GM19023 (cell line): ENCODE data around the gene RIMKLB.
"Not testable (repeated sequence)": the region's sequence is repeated elsewhere in the genome, so short reads cannot be mapped to it uniquely, and the experiment has no call there.

ENCODE experiments used
- ATAC-seq: cut with Tn5 transposase; IDR thresholded peaks from one replicate; pipeline ENCODE4 v1.9.1; 2021; ENCODE audit warnings: mild to moderate bottlenecking, moderate library complexity; ENCODE audit not compliant: unreplicated experiment

RIMKLB gene

DNA sequence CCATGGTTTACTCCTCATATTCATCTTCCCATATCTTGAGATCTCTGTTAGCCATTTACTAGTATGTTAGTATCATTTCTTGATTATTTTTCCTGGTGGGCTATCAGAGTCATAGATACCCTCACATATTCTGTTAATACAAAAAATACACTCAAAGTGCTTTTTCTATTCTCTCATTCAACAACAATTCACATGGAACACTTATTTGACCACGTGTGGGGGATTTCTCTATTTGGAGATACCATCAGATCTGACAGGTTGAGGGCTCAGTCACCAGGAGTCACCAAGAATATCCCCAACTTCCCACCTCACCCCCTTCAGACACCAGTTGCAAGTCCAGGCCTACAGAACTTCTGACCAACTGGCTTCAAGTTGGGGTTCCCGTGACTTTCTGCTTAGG is 72.7 kb downstream of the RIMKLB start:
- no peak for ATAC-seq

GRCh38 chr12:8771072-8771471 is 73.3 kb downstream of the RIMKLB start:
- ATAC-seq = no peak

DNA sequence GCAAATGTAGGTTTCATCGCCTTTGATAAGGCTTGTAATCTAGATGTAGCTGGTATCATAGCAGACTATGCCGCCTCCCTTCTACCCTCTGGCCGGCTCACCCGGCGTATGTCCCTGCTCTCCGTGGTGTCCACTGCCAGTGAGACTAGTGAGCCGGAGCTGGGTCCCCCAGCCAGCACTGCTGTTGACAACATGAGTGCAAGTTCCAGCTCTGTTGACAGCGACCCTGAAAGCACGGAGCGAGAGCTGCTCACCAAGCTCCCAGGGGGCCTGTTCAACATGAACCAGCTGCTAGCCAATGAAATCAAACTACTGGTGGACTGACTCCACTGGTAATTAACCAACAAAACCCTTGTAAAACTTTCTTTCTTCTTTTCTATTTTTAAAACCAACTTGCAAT is 75.7 kb downstream of the RIMKLB start:
- ATAC-seq = no peak

DNA sequence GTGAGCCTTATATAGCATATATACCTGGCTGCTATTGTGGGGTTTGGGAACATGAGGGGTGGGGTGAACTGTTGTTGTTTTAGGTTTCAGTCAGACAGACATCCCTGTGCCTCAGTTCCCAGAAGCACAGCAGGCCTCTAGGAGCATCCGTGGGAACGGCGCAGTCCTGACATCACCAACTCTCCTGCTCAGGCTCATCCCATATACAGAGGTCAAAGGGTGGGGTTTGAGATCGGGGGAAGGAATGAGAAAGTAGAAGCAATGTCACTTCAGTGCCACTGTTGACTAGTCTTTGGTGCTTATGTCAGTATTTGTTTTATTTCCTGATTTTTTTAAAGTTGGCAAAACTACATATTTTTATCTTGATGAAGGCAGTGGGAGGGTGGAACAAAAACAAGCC is 81.5 kb downstream of the RIMKLB start:
- ATAC-seq = no peak

GRCh38 chr12:8779862-8780261 is 82.1 kb downstream of the RIMKLB start:
- no peak for ATAC-seq

GRCh38 chr12:8780389-8780788 is 82.6 kb downstream of the RIMKLB start:
- ATAC-seq = no peak

- ATAC-seq = no peak
Observed at GRCh38 chr12:8781381-8782127, 83.8 kb downstream of the RIMKLB start.

DNA sequence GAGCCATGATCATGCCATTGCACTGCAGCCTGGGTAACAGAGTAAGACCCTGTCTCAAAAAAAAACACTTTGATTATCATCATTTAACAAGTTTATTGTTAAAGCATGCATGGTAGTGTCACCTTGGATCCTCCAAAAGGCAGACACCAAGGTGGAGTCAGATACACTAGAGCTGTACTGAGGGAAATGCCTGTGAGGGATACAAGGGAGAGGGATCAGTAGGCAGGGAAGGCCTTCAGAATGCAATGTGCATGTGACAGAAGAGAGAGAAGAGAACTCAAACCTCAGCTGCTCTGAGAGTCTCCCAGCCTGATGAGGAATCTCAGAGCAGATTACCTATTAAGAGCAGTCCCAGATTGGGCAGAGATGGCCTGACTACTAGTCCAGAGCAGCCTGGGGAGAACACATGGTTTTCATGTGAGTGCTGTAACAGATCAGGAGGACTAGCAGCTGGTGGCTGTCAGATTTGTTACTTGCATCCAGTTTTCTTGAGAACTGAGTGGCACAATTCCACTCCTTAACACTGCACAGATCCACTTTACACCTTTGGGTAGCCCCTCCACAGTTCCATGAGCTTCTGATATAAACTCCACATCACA is 86.6 kb downstream of the RIMKLB start:
- no peak for ATAC-seq

- no peak for ATAC-seq
Observed at GRCh38 chr12:8785499-8785898, 87.7 kb downstream of the RIMKLB start.

DNA sequence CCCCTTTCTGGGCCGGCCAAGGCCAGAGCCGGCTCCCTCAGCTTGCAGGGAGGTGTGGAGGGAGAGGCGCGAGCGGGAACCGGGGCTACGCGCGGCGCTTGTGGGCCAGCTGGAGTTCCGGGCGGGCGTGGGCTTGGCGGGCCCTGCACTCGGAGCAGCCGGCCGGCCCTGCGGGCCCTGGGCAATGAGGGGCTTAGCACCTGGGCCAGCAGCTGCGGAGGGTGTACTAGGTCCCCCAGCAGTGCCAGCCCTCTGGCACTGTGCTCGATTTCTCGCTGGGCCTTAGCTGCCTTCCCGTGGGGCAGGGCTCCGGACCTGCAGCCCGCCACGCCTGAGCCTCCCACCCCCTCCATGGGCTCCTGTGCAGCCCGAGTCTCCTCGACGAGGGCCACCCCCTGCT is 89.4 kb downstream of the RIMKLB start:
- not testable (repeated sequence) for ATAC-seq

DNA sequence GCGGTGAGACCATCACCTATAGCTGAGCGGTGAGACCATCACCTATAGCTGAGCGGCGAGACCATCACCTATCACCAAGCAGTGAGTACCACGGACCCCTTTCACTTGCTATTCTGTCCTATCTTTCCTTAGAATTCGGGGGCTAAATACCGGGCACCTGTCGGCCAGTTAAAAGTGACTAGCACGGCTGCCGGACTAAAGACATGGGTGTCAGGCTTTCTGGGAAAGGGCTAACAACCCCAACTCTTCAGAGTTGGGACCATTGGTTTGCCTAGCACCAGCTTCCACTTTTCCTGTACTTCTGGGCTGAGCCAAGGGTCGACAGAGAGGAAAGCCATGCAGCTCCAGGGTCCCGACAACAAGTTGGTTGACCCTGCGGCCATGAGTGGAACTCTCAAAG is 90.9 kb downstream of the RIMKLB start:
- not testable (repeated sequence) for ATAC-seq

DNA sequence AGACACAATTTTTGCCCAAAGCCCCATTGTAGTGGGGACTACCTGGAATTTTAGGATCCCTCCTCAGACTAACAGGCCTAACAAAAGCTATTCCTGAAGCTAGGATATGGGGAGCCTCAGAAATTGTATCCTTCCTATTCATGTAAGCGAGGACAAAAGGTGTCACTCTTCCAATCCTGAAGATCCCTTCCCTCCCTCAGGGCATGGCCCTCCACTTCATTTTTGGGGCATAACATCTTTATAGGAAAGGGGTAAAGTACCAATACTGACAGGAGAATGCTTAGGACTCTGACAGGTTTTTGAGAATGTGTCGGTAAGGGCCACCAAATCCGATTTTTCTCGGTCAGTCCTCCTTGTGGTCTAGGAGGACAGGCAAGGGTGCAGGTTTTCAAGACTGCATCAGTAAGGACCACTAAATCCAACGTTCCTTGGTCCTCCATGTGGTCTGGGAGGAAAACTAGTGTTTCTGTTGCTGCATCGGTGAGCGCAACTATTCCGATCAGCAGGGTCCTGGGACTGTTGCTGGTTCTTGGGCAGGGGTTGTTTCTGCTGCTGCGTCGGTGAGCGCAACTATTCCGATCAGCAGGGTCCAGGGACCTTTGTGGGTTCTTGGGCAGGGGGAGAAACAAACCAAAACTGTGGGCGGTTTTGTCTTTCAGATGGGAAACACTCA is 91.7 kb downstream of the RIMKLB start:
- ATAC-seq = not testable (repeated sequence)

- not testable (repeated sequence) for ATAC-seq
Observed at GRCh38 chr12:8793226-8793625, 95.4 kb downstream of the RIMKLB start.

DNA sequence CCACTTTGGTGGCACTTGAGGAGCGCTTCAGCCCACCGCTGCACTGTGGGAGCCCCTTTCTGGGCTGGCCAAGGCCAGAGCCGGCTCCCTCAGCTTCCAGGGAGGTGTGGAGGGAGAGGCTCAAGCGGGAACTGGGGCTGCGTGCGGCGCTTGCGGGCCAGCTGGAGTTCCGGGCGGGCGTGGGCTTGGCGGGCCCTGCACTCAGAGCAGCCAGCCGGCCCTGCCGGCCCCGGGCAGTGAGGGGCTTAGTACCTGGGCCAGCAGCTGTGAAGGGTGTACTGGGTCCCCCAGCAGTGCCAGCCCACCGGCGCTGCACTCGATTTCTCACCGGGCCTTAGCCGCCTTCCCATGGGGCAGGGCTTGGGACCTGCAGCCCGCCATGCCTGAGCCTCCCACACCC is 96.8 kb downstream of the RIMKLB start:
- not testable (repeated sequence) for ATAC-seq

GRCh38 chr12:8796831-8797626 is 99.2 kb downstream of the RIMKLB start:
- no peak for ATAC-seq

DNA sequence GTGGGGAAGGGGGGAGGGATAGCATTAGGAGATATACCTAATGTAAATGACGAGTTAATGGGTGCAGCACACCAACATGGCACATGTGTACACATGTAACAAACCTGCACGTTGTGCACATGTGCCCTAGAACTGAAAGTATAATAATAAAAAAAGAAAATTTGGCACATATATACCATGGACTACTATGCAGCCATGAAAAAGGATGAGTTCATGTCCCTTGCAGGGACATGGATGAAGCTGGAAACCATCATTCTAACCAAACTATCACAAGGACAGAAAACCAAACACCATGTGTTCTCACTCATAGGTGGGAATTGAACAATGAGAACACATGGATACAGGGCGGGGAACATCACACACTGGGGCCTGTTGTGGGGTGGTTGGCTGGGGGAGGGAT is 103.4 kb downstream of the RIMKLB start:
- not testable (repeated sequence) for ATAC-seq

GRCh38 chr12:8804833-8805232 is 107.0 kb downstream of the RIMKLB start:
- ATAC-seq = not testable (repeated sequence)

DNA sequence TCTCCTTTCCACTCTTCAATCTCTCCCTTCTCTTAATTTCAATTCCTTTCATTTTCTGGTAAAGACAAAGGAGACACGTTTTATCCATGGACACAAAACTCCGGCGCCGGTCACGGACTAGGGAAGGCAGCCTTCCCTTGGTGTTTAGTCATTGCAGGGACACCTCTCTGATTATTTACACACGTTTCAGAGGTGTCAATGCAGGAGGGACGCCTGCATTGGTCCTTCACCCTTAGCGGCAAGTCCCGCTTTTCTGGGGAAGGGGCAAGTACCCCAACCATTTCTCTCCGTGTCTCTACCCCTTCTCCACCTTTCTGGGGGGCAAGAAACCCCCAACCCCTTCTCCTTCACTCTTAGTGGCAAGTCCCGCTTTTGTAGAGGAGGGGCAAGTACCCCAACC is 107.7 kb downstream of the RIMKLB start:
- not testable (repeated sequence) for ATAC-seq

GRCh38 chr12:8807084-8807483 is 109.3 kb downstream of the RIMKLB start:
- not testable (repeated sequence) for ATAC-seq

DNA sequence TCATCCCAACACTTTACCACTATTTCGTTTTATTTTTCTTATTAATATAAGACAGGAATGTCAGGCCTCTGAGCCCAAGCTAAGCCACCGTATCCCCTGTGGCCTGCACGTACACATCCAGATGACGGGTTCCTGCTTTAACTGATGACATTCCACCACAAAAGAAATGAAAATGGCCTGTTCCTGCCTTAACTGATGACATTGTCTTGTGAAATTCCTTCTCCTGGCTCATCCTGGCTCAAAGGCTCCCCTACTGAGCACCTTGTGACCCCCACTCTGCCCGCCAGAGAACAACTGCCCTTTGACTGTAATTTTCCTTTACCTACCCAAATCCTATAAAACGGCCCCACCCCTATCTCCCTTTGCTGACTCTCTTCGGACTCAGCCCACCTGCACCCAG is 112.3 kb downstream of the RIMKLB start:
- not testable (repeated sequence) for ATAC-seq
